ENCODE data around the gene RNF14.

Gene RNF14

GRCh38 chr5:141928051-141928450, 40.9 kb upstream of the RNF14 start:
- TF ChIP-seq CTCF (IDR thresholded peaks at IDR 0.05; ENCODE audit: borderline replicate concordance, insufficient read depth, low read depth, low read length): no peak
- H3K4me3 ChIP-seq (ENCODE audit: low read depth, low read length): no peak overlapping the region

- H3K4me3 ChIP-seq (ENCODE audit: low read depth, low read length): no peak overlapping the region
- TF ChIP-seq CTCF (IDR thresholded peaks at IDR 0.05; ENCODE audit: borderline replicate concordance, insufficient read depth, low read depth, low read length): no peak
These were observed 39.4 kb upstream of the RNF14 start for GRCh38 chr5:141929398-141930058.

- H3K4me3 ChIP-seq (ENCODE audit: low read depth, low read length): no peak overlapping the region
- no peak for TF ChIP-seq CTCF (IDR thresholded peaks at IDR 0.05; ENCODE audit: borderline replicate concordance, insufficient read depth, low read depth, low read length)
These were observed 37.2 kb upstream of the RNF14 start for GRCh38 chr5:141931694-141932093.

- H3K4me3 ChIP-seq (ENCODE audit: low read depth, low read length): no peak overlapping the region
- TF ChIP-seq CTCF (IDR thresholded peaks at IDR 0.05; ENCODE audit: borderline replicate concordance, insufficient read depth, low read depth, low read length): no peak
These were observed 35.8 kb upstream of the RNF14 start for GRCh38 chr5:141933151-141933550.

GRCh38 chr5:141934099-141934844, 34.6 kb upstream of the RNF14 start:
- H3K4me3 ChIP-seq (ENCODE audit: low read depth, low read length): no peak overlapping the region
- TF ChIP-seq CTCF (IDR thresholded peaks at IDR 0.05; ENCODE audit: borderline replicate concordance, insufficient read depth, low read depth, low read length): no peak

GRCh38 chr5:141935538-141935937, 33.4 kb upstream of the RNF14 start:
- no peak overlapping the region for H3K4me3 ChIP-seq (ENCODE audit: low read depth, low read length)
- no peak for TF ChIP-seq CTCF (IDR thresholded peaks at IDR 0.05; ENCODE audit: borderline replicate concordance, insufficient read depth, low read depth, low read length)

All from GM12875 (cell line).